Ectodermal cell (in vitro differentiated cells): ENCODE measurements around the gene METRNL.

Experiments used
- H3K27ac ChIP-seq: 2 replicates; pipeline ENCODE4 v1.7.0; 2013; ENCODE audit warnings: mild to moderate bottlenecking, low read depth, low read length; ENCODE audit not compliant: insufficient read depth, poor library complexity, severe bottlenecking
- H3K27me3 ChIP-seq: 2 replicates; pipeline ENCODE4 v1.7.0; 2013; ENCODE audit warnings: mild to moderate bottlenecking, low read length; ENCODE audit not compliant: insufficient read depth, control insufficient read depth, poor library complexity, severe bottlenecking
- H3K36me3 ChIP-seq: one replicate; pipeline ENCODE4 v1.7.0; 2013; ENCODE audit warnings: low read length; ENCODE audit not compliant: control insufficient read depth, insufficient read depth
- H3K4me1 ChIP-seq: one replicate; pipeline ENCODE4 v1.7.0; 2013; ENCODE audit warnings: low read length; ENCODE audit not compliant: control insufficient read depth, insufficient read depth
- H3K4me3 ChIP-seq: 2 replicates; pipeline ENCODE4 v1.7.0; 2013; ENCODE audit warnings: low read depth, low read length, control low read depth; ENCODE audit not compliant: insufficient read depth
- H3K9me3 ChIP-seq: 2 replicates; pipeline ENCODE4 v1.7.0; 2013; ENCODE audit warnings: mild to moderate bottlenecking, low read length, moderate library complexity; ENCODE audit not compliant: control insufficient read depth
- WGBS, 2 experiments: methylation state at CpG; one replicate each; pipeline ENCODE4 v1.1.7; 2013; ENCODE audit warnings: missing lambda C conversion rate in 2 of 2; 5-methylcytosine and 5-hydroxymethylcytosine counted together

The METRNL gene

DNA sequence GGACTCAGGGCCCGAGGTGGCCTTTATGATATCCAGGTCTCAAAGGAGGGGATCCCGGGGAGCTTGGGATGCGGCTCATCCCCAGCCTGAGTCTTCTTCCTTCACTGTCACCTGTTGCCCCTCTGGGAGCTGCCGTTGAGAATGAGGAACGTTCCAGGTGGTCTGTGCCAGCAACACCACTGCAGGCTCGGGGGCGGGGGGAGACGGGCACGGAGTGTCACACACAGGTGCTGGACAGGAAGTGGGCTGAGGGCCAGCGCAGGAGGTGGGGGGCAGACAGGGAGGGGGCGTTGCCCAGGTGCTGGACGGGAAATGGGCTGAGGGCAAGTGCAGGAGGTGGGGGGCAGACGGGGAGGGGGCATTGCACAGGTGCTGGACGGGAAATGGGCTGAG lies 28.2 kb downstream of the METRNL start:
- peaks cover 1% of the 10 kb centered on the region for H3K4me1 ChIP-seq
- H3K36me3 ChIP-seq, result no peaks in the 10 kb centered on the region
- 76 to 78% methylated on average over 14 of the region's 14 CpGs for WGBS, 2 experiments
- no peaks in the 10 kb centered on the region for H3K9me3 ChIP-seq
- H3K4me3 ChIP-seq, result no peak overlapping the region
- no peaks in the 10 kb centered on the region for H3K27me3 ChIP-seq
- H3K27ac ChIP-seq, result no peak overlapping the region

DNA sequence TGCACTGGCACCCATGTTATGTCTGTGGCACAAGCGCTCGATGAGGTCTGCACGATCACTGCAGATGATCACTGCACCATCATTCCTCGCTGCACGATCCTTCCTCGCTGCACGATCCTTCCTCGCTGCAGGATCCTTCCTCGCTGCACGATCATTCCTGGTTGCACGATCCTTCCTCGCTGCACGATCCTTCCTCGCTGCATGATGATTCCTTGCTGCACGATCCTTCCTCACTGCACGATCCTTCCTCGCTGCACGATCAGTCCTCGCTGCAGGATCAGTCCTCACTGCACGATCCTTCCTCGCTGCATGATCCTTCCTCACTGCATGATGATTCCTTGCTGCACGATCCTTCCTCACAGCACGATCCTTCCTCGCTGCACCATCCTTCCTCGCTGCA lies 29.3 kb downstream of the METRNL start:
- peaks cover 4% of the 10 kb centered on the region for H3K4me1 ChIP-seq
- 92 to 94% methylated on average over 25 of the region's 25 CpGs for WGBS, 2 experiments
- H3K36me3 ChIP-seq, result no peaks in the 10 kb centered on the region

DNA sequence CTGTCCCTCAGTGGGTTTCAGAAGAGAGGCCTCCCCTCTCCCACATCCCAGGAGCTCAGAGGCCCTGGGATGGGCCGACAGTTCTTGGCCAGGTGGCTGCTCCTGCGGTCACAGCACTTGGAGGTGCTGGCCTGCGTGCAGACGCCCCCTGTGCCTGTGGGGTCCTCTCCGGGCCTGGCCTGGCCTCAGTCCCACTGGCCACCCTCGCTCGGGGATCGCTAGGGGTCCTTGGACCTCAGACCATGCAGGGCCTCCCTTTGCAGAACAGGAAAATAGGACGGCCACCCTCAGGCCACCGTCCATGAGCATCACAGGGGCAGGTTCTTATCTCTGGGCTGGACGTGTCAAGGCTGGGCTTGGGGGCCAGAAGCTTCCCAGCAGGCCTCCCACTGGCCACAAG lies 30.0 kb downstream of the METRNL start:
- H3K36me3 ChIP-seq, result no peaks in the 10 kb centered on the region
- no peaks in the 10 kb centered on the region for H3K27me3 ChIP-seq
- H3K27ac ChIP-seq, result no peak overlapping the region
- WGBS, 2 experiments, result 85 to 86% methylated on average over 11 of the region's 11 CpGs
- H3K4me1 ChIP-seq, result peaks cover 4% of the 10 kb centered on the region
- H3K4me3 ChIP-seq, result no peak overlapping the region
- no peaks in the 10 kb centered on the region for H3K9me3 ChIP-seq

More for the DNA sequence above, 29.3 kb downstream of the METRNL start:
- Histone ChIP-seq H3K27ac (no peak overlapping the region), H3K27me3 (no peaks in the 10 kb centered on the region), H3K9me3 (no peaks in the 10 kb centered on the region), H3K4me3 (no peak overlapping the region)

DNA sequence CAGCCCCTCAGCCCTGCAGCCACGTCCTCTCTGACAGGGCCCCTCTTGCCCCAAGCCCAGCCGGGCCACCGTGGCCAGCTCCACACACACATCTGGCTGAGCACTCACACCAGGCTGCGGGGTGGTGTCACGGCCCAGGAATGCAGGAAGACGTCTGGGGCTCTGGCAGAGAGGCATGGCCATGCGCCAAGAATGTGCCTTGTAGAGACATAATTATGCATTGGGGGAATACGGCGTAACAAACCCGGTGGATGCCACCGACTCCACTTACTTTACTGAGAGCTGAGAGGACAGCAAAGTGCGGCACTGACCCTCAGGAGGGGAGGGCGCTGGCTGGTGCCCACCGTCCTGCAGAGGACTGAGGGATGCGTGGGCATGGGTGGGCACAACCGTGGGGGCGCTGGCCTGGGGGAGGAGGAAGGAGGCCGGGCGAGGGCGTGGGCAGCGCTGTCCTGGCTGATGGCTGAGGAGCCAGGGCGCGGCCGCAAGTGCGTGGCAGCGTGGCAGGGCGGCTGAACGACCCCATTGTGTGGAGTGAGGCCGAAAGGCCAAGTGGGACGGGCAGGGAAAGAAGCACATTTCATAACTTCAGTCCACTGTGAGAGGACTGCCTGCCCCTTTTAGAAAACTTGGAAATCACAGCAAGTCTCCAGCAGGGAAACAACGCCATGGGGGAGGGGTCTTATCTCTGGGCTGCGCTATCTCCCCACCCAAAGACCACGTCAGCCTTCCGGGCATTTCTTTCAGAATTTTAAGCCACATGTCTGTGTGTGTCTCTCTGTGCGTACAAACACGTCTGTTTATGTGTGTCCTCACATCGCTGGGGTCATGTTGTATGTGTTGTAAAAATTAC lies 30.6 kb downstream of the METRNL start:
- H3K36me3 ChIP-seq, result no peaks in the 10 kb centered on the region
- no peaks in the 10 kb centered on the region for H3K9me3 ChIP-seq
- H3K27me3 ChIP-seq, result no peaks in the 10 kb centered on the region
- H3K4me3 ChIP-seq, result no peak overlapping the region
- WGBS, 2 experiments, result 92% methylated on average over 36 to 37 of the region's 37 CpGs
- H3K27ac ChIP-seq, result no peak overlapping the region
- peaks cover 4% of the 10 kb centered on the region for H3K4me1 ChIP-seq

DNA sequence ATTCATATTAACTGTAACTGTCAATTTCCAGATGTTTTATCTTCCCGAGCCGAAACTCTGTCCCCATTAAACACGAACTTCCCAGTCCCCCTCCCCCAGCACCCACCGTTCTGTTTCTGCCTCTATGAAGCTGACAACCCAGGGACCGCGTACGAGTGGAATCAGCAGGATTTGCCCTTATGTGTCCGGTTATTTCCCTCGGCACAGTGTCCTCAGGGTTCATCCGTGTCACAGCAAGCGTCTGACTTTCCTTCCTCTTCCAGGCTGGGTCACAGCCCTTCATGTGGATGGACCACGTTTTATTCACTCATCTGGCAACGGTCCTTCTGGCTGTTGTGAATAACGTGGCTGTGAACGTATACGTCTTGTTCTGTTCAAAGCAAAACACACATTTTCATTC lies 31.3 kb downstream of the METRNL start:
- WGBS, 2 experiments, result 91 to 94% methylated on average over 16 of the region's 16 CpGs
- Histone ChIP-seq H3K27ac (no peak overlapping the region), H3K27me3 (no peaks in the 10 kb centered on the region), H3K9me3 (no peaks in the 10 kb centered on the region), H3K36me3 (no peaks in the 10 kb centered on the region), H3K4me1 (peaks cover 4% of the 10 kb centered on the region), H3K4me3 (no peak overlapping the region)

DNA sequence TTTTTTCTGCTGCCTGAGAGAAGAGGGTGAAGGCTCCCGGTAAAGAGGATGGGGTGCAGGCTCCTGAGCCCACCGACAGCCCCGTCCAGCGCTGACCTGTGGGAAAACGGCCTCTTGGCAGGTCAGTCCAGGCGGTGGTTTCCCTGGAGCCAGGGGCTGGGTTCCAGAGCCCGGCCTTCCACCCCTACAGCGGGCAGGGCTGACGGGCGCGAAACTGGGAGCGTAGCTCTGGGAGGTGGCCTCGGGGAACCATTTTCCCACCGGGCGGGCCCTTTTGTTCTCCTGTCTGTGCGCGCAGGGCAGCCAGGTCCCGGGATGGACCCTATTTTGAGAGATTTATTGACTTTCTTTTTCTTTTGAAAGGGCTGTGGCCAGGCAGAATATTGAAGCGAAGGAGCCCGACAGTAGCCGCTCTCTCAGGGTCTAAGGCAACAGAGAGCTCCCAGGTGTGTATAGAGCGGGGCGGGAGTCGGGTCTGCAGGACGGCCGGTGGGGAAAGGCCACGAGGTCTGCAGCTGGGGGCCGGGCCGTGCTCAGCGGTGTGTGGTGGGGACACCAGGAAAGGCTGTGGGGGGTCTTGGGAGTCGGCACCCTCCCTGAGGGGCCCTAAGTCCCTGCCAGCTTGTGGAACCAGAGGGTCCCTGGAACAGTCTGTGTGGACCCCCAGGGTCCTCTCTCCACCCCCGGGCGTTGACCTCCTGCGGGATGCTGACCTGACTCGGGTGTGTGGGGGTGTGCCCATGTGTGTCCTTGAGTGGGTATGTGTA lies 32.3 kb downstream of the METRNL start:
- Histone ChIP-seq H3K27ac (no peak overlapping the region), H3K36me3 (no peaks in the 10 kb centered on the region), H3K9me3 (no peaks in the 10 kb centered on the region), H3K4me1 (peaks cover 4% of the 10 kb centered on the region), H3K4me3 (no peak overlapping the region), H3K27me3 (no peaks in the 10 kb centered on the region)
- WGBS, 2 experiments, result 94% methylated on average over 34 of the region's 35 CpGs

DNA sequence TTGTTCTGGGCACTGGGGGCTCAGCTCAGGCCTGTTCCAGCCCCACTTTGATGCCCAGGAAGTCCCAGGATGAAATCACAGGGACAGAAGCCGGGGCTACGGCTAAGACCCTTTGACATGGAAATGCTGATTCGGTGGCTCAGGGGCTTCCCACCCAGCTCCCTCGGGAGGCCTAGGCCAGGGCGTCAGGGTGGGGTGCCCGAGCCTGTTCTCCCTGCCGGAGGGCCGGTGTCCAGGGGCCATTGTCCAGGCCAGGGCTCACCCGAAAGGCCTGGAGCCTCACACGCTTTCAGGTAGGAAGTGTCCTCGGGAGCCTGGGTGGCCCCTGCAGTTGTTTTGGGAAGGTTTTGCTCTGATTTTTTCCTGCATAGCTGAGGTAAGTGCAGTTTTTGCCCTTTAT lies 34.0 kb downstream of the METRNL start:
- no peaks in the 10 kb centered on the region for H3K9me3 ChIP-seq
- H3K27me3 ChIP-seq, result peaks cover 1% of the 10 kb centered on the region
- no peak overlapping the region for H3K4me3 ChIP-seq
- peaks cover 4% of the 10 kb centered on the region for H3K4me1 ChIP-seq
- 72 to 76% methylated on average over 11 of the region's 11 CpGs for WGBS, 2 experiments
- H3K27ac ChIP-seq, result no peak overlapping the region
- H3K36me3 ChIP-seq, result no peaks in the 10 kb centered on the region

DNA sequence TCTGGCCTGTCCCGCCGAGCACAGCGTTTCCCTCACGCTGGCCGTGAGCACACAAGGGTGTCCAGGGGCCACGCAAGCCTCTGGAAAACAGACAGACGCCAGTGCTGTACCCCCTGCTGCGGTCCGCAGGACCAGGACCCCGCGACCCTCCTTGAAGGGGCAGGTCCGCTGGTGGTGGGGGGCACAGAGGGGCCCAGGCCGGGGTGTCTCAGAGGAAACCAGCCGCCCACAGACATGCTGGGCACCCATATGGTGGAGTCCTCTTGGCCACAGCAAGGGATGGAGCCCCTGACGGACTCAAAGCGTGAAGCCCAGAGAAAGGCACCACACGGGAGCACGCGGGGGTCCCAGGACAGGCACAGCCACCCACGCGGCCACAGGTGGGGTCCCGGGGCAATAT lies 34.4 kb downstream of the METRNL start:
- Histone ChIP-seq H3K4me1 (peaks cover 4% of the 10 kb centered on the region), H3K27me3 (peaks cover 5% of the 10 kb centered on the region), H3K4me3 (no peak overlapping the region), H3K27ac (no peak overlapping the region), H3K36me3 (no peaks in the 10 kb centered on the region), H3K9me3 (no peaks in the 10 kb centered on the region)
- 93 to 95% methylated on average over 22 of the region's 22 CpGs for WGBS, 2 experiments

DNA sequence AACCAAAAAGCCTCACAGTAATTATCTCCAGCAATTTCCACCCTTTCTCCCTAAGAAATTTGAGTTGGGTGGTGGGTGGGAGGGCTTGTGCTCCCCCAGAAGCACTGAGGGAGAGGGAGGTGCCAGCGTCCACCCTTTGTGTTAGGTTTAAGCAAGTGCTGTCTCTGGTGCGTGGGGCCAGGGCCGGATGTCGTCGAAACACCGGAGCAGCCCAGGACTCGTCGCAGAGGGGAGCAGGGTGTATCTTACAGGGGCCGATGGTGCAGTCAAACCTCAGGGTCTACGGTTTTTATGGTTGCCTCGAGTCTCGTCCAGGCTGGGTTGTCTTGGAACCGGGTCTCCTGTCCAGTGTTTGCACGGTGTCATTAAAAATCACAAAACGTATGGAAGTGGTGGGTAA lies 35.3 kb downstream of the METRNL start:
- 90 to 92% methylated on average over 15 of the region's 15 CpGs for WGBS, 2 experiments
- H3K36me3 ChIP-seq, result no peaks in the 10 kb centered on the region
- H3K4me3 ChIP-seq, result no peak overlapping the region
- H3K9me3 ChIP-seq, result no peaks in the 10 kb centered on the region
- H3K4me1 ChIP-seq, result peaks cover 4% of the 10 kb centered on the region
- no peak overlapping the region for H3K27ac ChIP-seq
- peaks cover 7% of the 10 kb centered on the region for H3K27me3 ChIP-seq

DNA sequence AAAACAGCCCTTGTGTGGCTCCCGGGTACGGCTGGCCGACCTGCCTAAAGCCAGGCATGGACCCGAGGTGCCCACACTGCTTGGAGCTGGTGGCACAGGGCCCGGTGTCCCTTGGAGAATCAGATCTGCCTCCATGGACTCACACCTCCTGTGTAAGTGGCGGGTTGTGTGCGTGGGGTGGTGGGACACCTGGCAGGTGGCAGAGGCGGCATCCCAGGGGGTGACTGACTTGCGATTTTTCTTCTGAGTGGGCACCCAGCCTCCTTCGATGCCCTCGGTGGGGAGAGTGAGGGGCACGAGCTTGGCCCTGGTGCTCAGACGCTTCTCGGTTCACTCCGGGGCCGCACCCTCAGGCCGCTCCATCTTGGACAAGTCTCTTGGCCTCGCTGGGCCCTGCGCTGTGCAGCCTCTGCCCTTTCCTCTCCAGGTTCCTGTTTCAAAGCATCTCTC lies 35.8 kb downstream of the METRNL start:
- no peak overlapping the region for H3K27ac ChIP-seq
- WGBS, 2 experiments, result 97% methylated on average over 19 of the region's 19 CpGs
- peaks cover 5% of the 10 kb centered on the region for H3K4me1 ChIP-seq
- no peaks in the 10 kb centered on the region for H3K9me3 ChIP-seq
- H3K27me3 ChIP-seq, result peaks cover 10% of the 10 kb centered on the region
- H3K36me3 ChIP-seq, result no peaks in the 10 kb centered on the region
- H3K4me3 ChIP-seq, result no peak overlapping the region
